GM12892 (cell line): Measurements from ENCODE around the gene TSACC.

ENCODE experiments used
- POLR2A ChIP-seq: IDR thresholded peaks from 2 replicates; pipeline ENCODE4 v1.6.1; 2011; ENCODE audit warnings: low read depth, low read length, control low read depth
- POLR2AphosphoS5 ChIP-seq: IDR thresholded peaks from 2 replicates; pipeline ENCODE4 v1.6.1; 2011; ENCODE audit warnings: low read depth, low read length, control low read depth

GRCh38 chr1:156384007-156384406 lies 45.7 kb downstream of the TSACC start:
- TF ChIP-seq POLR2AphosphoS5: no peak
- TF ChIP-seq POLR2A: no peak
